ENCODE results near the gene PKNOX1.
A peak's percentile ranks its signal among the peaks of the same experiment; 100 is the strongest.
"Not testable (repeated sequence)": the region's sequence is repeated elsewhere in the genome, so short reads cannot be mapped to it uniquely, and the experiment has no call there.

The PKNOX1 gene

DNA sequence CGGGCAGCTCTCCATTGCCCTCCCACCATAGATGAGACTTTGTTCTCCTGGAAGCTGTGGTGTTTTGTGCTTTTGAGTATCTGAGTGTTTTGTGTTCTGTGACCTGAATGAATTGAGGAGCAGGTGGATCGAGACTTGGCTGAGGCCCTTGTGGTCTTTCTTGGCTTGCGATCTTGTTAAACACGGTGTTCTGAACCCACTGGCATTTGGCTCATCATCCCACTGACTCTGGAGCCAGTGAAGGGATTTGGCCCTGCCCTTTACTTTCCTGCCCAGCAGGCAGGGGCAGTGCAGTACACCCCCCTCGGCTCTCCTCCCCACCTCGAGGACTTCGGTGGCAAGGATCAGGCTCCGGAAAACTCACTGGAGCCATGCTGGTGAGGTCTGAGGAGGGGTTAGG is 30.6 kb downstream of the PKNOX1 start:
- Histone ChIP-seq H3K27me3 (ENCODE audit: insufficient read depth, poor library complexity, severe bottlenecking) (no peaks in the 10 kb centered on the region), H3K9me3 (ENCODE audit: severe bottlenecking) (no peaks in the 10 kb centered on the region), H3K4me1 (ENCODE audit: insufficient read depth, poor library complexity, severe bottlenecking) (no peaks in the 10 kb centered on the region), H3K27ac (ENCODE audit: poor library complexity, severe bottlenecking) (no peak overlapping the region), H3K36me3 (ENCODE audit: low read depth) (peaks cover 31% of the 10 kb centered on the region), H3K4me3 (ENCODE audit: severe bottlenecking) (no peak overlapping the region)
- no peak for DNase-seq (ENCODE audit: low spot score)
- no peak for ATAC-seq (ENCODE audit: low read depth)
- TF ChIP-seq, protein P1, sequence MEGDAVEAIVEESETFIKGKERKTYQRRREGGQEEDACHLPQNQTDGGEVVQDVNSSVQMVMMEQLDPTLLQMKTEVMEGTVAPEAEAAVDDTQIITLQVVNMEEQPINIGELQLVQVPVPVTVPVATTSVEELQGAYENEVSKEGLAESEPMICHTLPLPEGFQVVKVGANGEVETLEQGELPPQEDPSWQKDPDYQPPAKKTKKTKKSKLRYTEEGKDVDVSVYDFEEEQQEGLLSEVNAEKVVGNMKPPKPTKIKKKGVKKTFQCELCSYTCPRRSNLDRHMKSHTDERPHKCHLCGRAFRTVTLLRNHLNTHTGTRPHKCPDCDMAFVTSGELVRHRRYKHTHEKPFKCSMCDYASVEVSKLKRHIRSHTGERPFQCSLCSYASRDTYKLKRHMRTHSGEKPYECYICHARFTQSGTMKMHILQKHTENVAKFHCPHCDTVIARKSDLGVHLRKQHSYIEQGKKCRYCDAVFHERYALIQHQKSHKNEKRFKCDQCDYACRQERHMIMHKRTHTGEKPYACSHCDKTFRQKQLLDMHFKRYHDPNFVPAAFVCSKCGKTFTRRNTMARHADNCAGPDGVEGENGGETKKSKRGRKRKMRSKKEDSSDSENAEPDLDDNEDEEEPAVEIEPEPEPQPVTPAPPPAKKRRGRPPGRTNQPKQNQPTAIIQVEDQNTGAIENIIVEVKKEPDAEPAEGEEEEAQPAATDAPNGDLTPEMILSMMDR (IDR thresholded peaks at IDR 0.05; ENCODE audit: poor library complexity, severe bottlenecking) = no peak

DNA sequence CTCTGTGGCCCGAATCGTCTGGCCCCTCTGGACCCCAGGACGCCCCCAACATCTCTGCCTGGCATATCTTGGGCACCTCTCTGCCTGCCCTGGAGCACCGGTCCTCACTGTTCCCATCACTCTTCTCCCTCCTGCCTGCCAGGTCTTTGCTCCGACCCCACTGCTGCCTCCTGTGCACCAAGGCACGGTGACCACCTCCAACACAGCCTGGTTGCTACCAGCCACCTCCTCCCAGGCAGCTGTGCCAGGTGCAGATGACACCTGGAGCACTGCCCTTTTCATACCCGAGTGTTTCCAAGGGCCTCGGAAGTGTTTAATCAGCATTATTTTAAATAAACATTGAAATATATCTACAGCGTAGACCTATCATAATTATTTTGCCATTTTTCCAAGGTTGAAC is 31.3 kb downstream of the PKNOX1 start:
- TF ChIP-seq, protein P1 (IDR thresholded peaks at IDR 0.05; ENCODE audit: poor library complexity, severe bottlenecking) = no peak
- H3K27ac ChIP-seq (ENCODE audit: poor library complexity, severe bottlenecking) = no peak overlapping the region
- no peaks in the 10 kb centered on the region for H3K4me1 ChIP-seq (ENCODE audit: insufficient read depth, poor library complexity, severe bottlenecking)
- ATAC-seq (ENCODE audit: low read depth) = no peak
- no peak overlapping the region for H3K4me3 ChIP-seq (ENCODE audit: severe bottlenecking)
- DNase-seq (ENCODE audit: low spot score) = no peak
- peaks cover 38% of the 10 kb centered on the region for H3K36me3 ChIP-seq (ENCODE audit: low read depth)
- H3K27me3 ChIP-seq (ENCODE audit: insufficient read depth, poor library complexity, severe bottlenecking) = no peaks in the 10 kb centered on the region
- H3K9me3 ChIP-seq (ENCODE audit: severe bottlenecking) = no peaks in the 10 kb centered on the region

DNA sequence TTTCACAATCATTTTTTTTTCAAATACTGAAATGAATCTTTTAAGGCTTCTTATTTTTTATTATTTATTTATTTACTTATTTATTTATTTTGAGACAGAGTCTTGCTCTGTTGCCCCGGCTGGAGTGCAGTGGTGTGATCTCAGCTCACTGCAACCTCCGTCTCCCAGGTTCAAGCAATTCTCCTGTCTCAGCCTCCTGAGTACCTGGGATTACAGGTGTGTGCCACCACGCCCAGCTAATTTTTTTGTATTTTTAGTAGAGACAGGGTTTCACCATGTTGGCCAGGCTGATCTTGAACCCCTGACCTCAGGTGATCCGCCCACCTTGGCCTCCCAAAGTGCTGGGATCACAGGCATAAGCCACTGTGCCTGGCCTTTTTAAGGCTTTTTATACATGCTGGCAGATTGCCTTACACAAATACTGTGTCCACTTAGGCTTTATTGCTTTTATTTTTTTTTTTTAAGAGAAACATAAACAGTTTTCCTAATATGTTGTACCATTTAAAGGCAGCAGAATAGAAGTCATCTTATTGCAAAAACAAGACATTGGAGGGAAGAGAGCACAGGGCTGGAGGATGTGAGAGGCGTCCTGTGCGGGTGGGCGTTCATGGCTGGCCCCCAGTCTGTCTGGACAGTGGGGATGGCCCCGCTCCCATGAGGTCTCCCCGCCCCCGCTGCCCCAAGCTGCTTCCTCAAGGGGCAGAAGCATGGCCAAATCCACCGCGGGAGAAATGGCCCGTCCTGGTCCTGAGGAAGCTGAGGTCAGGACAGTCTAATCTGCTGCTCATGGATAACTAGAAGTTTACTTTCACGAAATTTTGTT is 31.9 kb downstream of the PKNOX1 start:
- peaks cover 39% of the 10 kb centered on the region for H3K36me3 ChIP-seq (ENCODE audit: low read depth)
- not testable (repeated sequence) for H3K27me3 ChIP-seq (ENCODE audit: insufficient read depth, poor library complexity, severe bottlenecking); H3K9me3 ChIP-seq (ENCODE audit: severe bottlenecking); H3K27ac ChIP-seq (ENCODE audit: poor library complexity, severe bottlenecking); ATAC-seq (ENCODE audit: low read depth); H3K4me3 ChIP-seq (ENCODE audit: severe bottlenecking); DNase-seq (ENCODE audit: low spot score); H3K4me1 ChIP-seq (ENCODE audit: insufficient read depth, poor library complexity, severe bottlenecking)

DNA sequence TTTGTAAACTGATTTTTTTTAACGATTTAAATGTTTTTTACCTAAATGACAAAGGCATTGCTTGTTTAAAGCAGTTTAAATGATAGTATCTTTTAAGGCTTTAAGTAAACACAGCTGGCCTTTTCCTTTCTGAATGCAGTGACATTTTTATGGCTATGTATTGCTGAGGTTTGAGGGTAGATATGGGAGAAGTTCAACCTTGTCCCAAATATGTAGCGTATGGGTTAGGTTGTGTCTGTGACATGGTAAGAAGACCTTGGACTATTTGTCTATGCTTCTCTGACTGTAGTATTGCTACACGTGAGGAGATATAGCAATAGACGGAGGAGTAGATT is 32.5 kb downstream of the PKNOX1 start:
- DNase-seq (ENCODE audit: low spot score) (no peak), ATAC-seq (ENCODE audit: low read depth) (no peak)
- H3K36me3 ChIP-seq (ENCODE audit: low read depth) = peaks cover 44% of the 10 kb centered on the region
- no peak overlapping the region for H3K27ac ChIP-seq (ENCODE audit: poor library complexity, severe bottlenecking)
- H3K4me3 ChIP-seq (ENCODE audit: severe bottlenecking) = no peak overlapping the region
- no peaks in the 10 kb centered on the region for H3K4me1 ChIP-seq (ENCODE audit: insufficient read depth, poor library complexity, severe bottlenecking)
- TF ChIP-seq, protein P1 (IDR thresholded peaks at IDR 0.05; ENCODE audit: poor library complexity, severe bottlenecking) = no peak
- no peaks in the 10 kb centered on the region for H3K9me3 ChIP-seq (ENCODE audit: severe bottlenecking)
- no peaks in the 10 kb centered on the region for H3K27me3 ChIP-seq (ENCODE audit: insufficient read depth, poor library complexity, severe bottlenecking)

DNA sequence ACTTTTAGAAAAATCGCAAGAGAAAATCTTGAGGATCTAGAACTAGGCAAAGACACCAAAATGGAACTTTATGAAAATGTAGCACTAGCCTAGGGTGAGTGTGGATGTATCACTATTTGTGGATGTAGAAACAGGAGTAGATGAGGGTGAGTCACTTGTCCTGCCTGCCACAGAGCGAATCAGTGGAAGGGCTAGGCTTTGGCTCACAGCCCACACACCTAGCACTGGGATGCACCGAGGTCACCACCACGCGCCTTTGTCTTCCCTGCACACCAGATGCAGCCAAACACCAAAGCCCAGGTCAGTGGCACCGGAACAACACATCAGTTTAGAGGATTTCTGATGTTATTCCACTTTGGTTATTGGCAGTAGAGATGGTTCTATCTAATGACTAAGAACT is 38.2 kb downstream of the PKNOX1 start:
- H3K4me3 ChIP-seq (ENCODE audit: severe bottlenecking) = no peak overlapping the region
- no peaks in the 10 kb centered on the region for H3K27me3 ChIP-seq (ENCODE audit: insufficient read depth, poor library complexity, severe bottlenecking)
- H3K4me1 ChIP-seq (ENCODE audit: insufficient read depth, poor library complexity, severe bottlenecking) = no peaks in the 10 kb centered on the region
- H3K27ac ChIP-seq (ENCODE audit: poor library complexity, severe bottlenecking) = no peak overlapping the region
- ATAC-seq (ENCODE audit: low read depth) (peak; percentile 96), DNase-seq (ENCODE audit: low spot score) (no peak)
- no peaks in the 10 kb centered on the region for H3K9me3 ChIP-seq (ENCODE audit: severe bottlenecking)
- peaks cover 74% of the 10 kb centered on the region for H3K36me3 ChIP-seq (ENCODE audit: low read depth)
- TF ChIP-seq, protein P1 (IDR thresholded peaks at IDR 0.05; ENCODE audit: poor library complexity, severe bottlenecking) = no peak

All from RWPE2 (cell line).